IMR-90 (cell line): ENCODE measurements around the gene SLC26A2. TPM values are rescaled to one million over a fixed set of nuclear protein-coding genes. Genes with fewer than 3 reads are reported as not detected.

Source experiments
- ATAC-seq: fragments of 200-7000 bp; cut with Tn5 transposase; 2 replicates; pipeline ENCODE4 v1.9.1; 2020; ENCODE audit warnings: low read depth, mild to moderate bottlenecking, moderate library complexity
- BruUV-seq: library from RNA; stranded (reverse); fragments of 400-500 nt; replicated peaks from 2 replicates; lab custom pipeline; 2021; lab: Mats Ljungman, UMichigan
- CTCF ChIA-PET: fragments of 300-600 bp; formaldehyde crosslinking; extraction: SDS; loops from one replicate; lab custom pipeline; 2021; ENCODE audit warnings: antibody characterized with exemption; lab: Yijun Ruan, JAX
- POLR2A ChIA-PET: fragments of 300-600 bp; sonication (Branson Sonifier 250); formaldehyde crosslinking; loops from one replicate; lab custom pipeline; 2022; ENCODE audit warnings: antibody characterized with exemption; ENCODE audit not compliant: unreplicated experiment; lab: Charles Lee
- DNase-seq: peaks from one replicate; pipeline ENCODE4 v3.0.0; 2013
- H2AFZ ChIP-seq: replicated peaks from 2 replicates; pipeline ENCODE3; 2013; ENCODE audit warnings: low read length, mild to moderate bottlenecking; ENCODE audit not compliant: poor library complexity
- H2AK5ac ChIP-seq: 2 replicates; pipeline ENCODE4 v1.6.1; 2013; ENCODE audit warnings: low read depth, low read length, inconsistent platforms
- H2AK9ac ChIP-seq: replicated peaks from 2 replicates; pipeline ENCODE3; 2013; ENCODE audit warnings: mild to moderate bottlenecking, low read depth, low read length, moderate library complexity; ENCODE audit not compliant: poor library complexity
- H2BK120ac ChIP-seq: 2 replicates; pipeline ENCODE4 v1.6.1; 2013; ENCODE audit warnings: low read depth, low read length, inconsistent platforms
- H2BK15ac ChIP-seq: 3 replicates; pipeline ENCODE4 v1.6.1; 2013; ENCODE audit warnings: low read depth, low read length, inconsistent platforms
- H2BK20ac ChIP-seq: 2 replicates; pipeline ENCODE4 v1.6.1; 2013; ENCODE audit warnings: low read depth, mild to moderate bottlenecking, inconsistent platforms, low read length, moderate library complexity
- H2BK5ac ChIP-seq: 2 replicates; pipeline ENCODE4 v1.6.1; 2013; ENCODE audit warnings: mild to moderate bottlenecking, low read depth, low read length, inconsistent platforms; ENCODE audit not compliant: poor library complexity, severe bottlenecking
- H3K14ac ChIP-seq: replicated peaks from 2 replicates; pipeline ENCODE4 v1.6.1; 2013; ENCODE audit warnings: low read depth, low read length, inconsistent platforms
- H3K18ac ChIP-seq: 2 replicates; pipeline ENCODE4 v1.6.1; 2013; ENCODE audit warnings: low read depth, low read length, control low read depth
- H3K23ac ChIP-seq: 2 replicates; pipeline ENCODE4 v1.6.1; 2013; ENCODE audit warnings: low read depth, low read length, inconsistent platforms
- H3K27ac ChIP-seq: 2 replicates; pipeline ENCODE4 v1.5.1; 2013; ENCODE audit warnings: mild to moderate bottlenecking, control low read depth, low read length; ENCODE audit not compliant: insufficient read depth
- H3K27me3 ChIP-seq: 2 replicates; pipeline ENCODE4 v1.6.1; 2013; ENCODE audit warnings: low read length; ENCODE audit not compliant: control insufficient read depth, insufficient read depth
- H3K36me3 ChIP-seq: 2 replicates; pipeline ENCODE4 v1.6.1; 2013; ENCODE audit warnings: low read length, mixed read lengths; ENCODE audit not compliant: control insufficient read depth, insufficient read depth
- H3K4ac ChIP-seq: 2 replicates; pipeline ENCODE4 v1.6.1; 2013; ENCODE audit warnings: low read depth, low read length, inconsistent platforms
- H3K4me1 ChIP-seq: 2 replicates; pipeline ENCODE4 v1.6.1; 2013; ENCODE audit warnings: low read length, mixed read lengths; ENCODE audit not compliant: control insufficient read depth, insufficient read depth
- H3K4me2 ChIP-seq: 2 replicates; pipeline ENCODE4 v1.6.1; 2013; ENCODE audit warnings: low read depth, mild to moderate bottlenecking, control low read depth, low read length, moderate library complexity
- H3K4me3 ChIP-seq: 2 replicates; pipeline ENCODE4 v1.5.1; 2013; ENCODE audit warnings: low read depth, mild to moderate bottlenecking, control low read depth, low read length, moderate library complexity; ENCODE audit not compliant: insufficient read depth
- H3K56ac ChIP-seq: 2 replicates; pipeline ENCODE4 v1.6.1; 2013; ENCODE audit warnings: low read length, inconsistent platforms; ENCODE audit not compliant: insufficient read depth; ENCODE audit errors: extremely low read depth
- H3K79me1 ChIP-seq, 2 experiments: 2 replicates each; pipeline ENCODE4 v1.6.1; 2013; ENCODE audit warnings: low read length in 2 of 2, inconsistent platforms in 1 of 2, low read depth in 1 of 2
- H3K9ac ChIP-seq: 2 replicates; pipeline ENCODE4 v1.6.1; 2013; ENCODE audit warnings: low read depth, low read length, control low read depth
- H3K9me1 ChIP-seq: 2 replicates; pipeline ENCODE4 v1.6.1; 2013; ENCODE audit warnings: low read length, inconsistent platforms; ENCODE audit not compliant: insufficient read depth
- H3K9me3 ChIP-seq: 2 replicates; pipeline ENCODE4 v1.6.1; 2013; ENCODE audit warnings: low read length; ENCODE audit not compliant: control insufficient read depth, insufficient read depth
- H4K20me1 ChIP-seq: 2 replicates; pipeline ENCODE4 v1.6.1; 2013; ENCODE audit warnings: low read length, inconsistent platforms; ENCODE audit not compliant: insufficient read depth
- H4K5ac ChIP-seq: 2 replicates; pipeline ENCODE4 v1.6.1; 2013; ENCODE audit warnings: mild to moderate bottlenecking, low read depth, low read length, control low read depth
- H4K8ac ChIP-seq, 2 experiments: 2 replicates each; pipeline ENCODE4 v1.6.1; 2013; ENCODE audit warnings: low read depth in 2 of 2, low read length in 2 of 2, control low read depth in 1 of 2, inconsistent platforms in 1 of 2
- H4K91ac ChIP-seq: 2 replicates; pipeline ENCODE4 v1.6.1; 2013; ENCODE audit warnings: low read depth, low read length, inconsistent platforms; ENCODE audit not compliant: insufficient read depth
- BHLHE40 ChIP-seq: fragments of 150-350 bp; IDR thresholded peaks from 2 replicates; pipeline ENCODE4 v1.6.1; 2016; ENCODE audit warnings: mild to moderate bottlenecking, low read depth, low read length
- CHD1 ChIP-seq: IDR thresholded peaks from 2 replicates; pipeline ENCODE4 v1.6.1; 2012; ENCODE audit warnings: low read depth, low read length, improper control_type of control experiment
- CTCF ChIP-seq: conservative IDR thresholded peaks from 2 replicates; pipeline ENCODE4 v1.5.1; 2012; ENCODE audit warnings: mild to moderate bottlenecking, low read depth, low read length, improper control_type of control experiment
- ELK1 ChIP-seq: fragments of 150-350 bp; IDR thresholded peaks from 2 replicates; pipeline ENCODE4 v1.6.1; 2016; ENCODE audit warnings: low read depth, mild to moderate bottlenecking, low read length, moderate library complexity, borderline replicate concordance
- MAFK ChIP-seq: IDR thresholded peaks from 2 replicates; pipeline ENCODE4 v1.6.1; 2012; ENCODE audit warnings: low read depth, low read length, improper control_type of control experiment
- POLR2A ChIP-seq: IDR thresholded peaks from 2 replicates; pipeline ENCODE4 v1.6.1; 2012; ENCODE audit warnings: mild to moderate bottlenecking, low read depth, low read length
- RAD21 ChIP-seq: IDR thresholded peaks from 2 replicates; pipeline ENCODE4 v1.6.1; 2012; ENCODE audit warnings: low read length, improper control_type of control experiment
- RCOR1 ChIP-seq: IDR thresholded peaks from 2 replicates; pipeline ENCODE4 v1.6.1; 2012; ENCODE audit warnings: mild to moderate bottlenecking, low read length, improper control_type of control experiment; ENCODE audit not compliant: insufficient replicate concordance
- RFX5 ChIP-seq: IDR thresholded peaks from 2 replicates; pipeline ENCODE4 v1.8.0; 2012; ENCODE audit warnings: low read depth, mild to moderate bottlenecking, low read length, moderate library complexity
- WGBS, 2 experiments: methylation state at CpG; one replicate each; pipeline versions ENCODE4 v1.1.5 to v1.1.7; 2013; ENCODE audit warnings: missing lambda C conversion rate in 2 of 2; ENCODE audit not compliant: insufficient read length in 1 of 2; ENCODE audit errors: extremely low coverage in 2 of 2; 5-methylcytosine and 5-hydroxymethylcytosine counted together
- dilution Hi-C: fragments of 300-500 bp; cut with HindIII; formaldehyde crosslinking; loops from one replicate; pipeline ENCODE4 v1.14.3; 2018; ENCODE audit warnings: low sequenced_read_pairs; ENCODE audit not compliant: unreplicated experiment
- in situ Hi-C: fragments of 300-500 bp; cut with MboI; formaldehyde crosslinking; loops from 3 replicates; pipeline ENCODE4 v1.14.3; 2019; ENCODE audit warnings: low sequenced_read_pairs, inconsistent platforms, mixed read lengths
- intact Hi-C: fragments of 100-400 bp; cut with micrococcal nuclease; formaldehyde crosslinking; loops from 2 replicates; pipeline ENCODE4 v1.10.0; 2022
- polyA plus RNA-seq, 3 experiments: library from polyadenylated mRNA; depleted of rRNA; stranded (reverse); fragments of >200 nt; gene quantifications; 2 replicates each; pipeline ENCODE4 v1.2.3, GENCODE V29; 2012; ENCODE audit warnings: low replicate concordance in 1 of 3
- total RNA-seq: library from RNA; depleted of rRNA; stranded (reverse); fragments of >200 nt; gene quantifications from 2 replicates; pipeline ENCODE4 v1.2.3, GENCODE V29; 2012

Gene SLC26A2
- total and polyA plus RNA-seq, 2 of the 4 experiments (the other 2 are of a cell fraction), result 2.2 to 9.9 TPM

- H3K27me3 ChIP-seq, result peaks cover 13% of the 10 kb centered on the region
- TF ChIP-seq RFX5, result no peak
- TF ChIP-seq RCOR1, result no peak
- no peak for TF ChIP-seq BHLHE40
- TF ChIP-seq POLR2A, result no peak
- no peak for TF ChIP-seq RAD21
- no peak for TF ChIP-seq MAFK
- no peak for TF ChIP-seq ELK1
- no peak for TF ChIP-seq CHD1
- TF ChIP-seq CTCF, result no peak
- no peak overlapping the region for H2AK5ac ChIP-seq
- dilution Hi-C loops (no loop called here), in situ Hi-C loops (no loop called here), intact Hi-C loops (no loop called here)
- no peak overlapping the region for H3K4me3 ChIP-seq
- H3K9ac ChIP-seq, result no peak overlapping the region
- no peak overlapping the region for H3K4me2 ChIP-seq
- H4K91ac ChIP-seq, result no peak overlapping the region
- no peaks in the 10 kb centered on the region for H3K9me3 ChIP-seq
- H4K8ac ChIP-seq, result no peak overlapping the region
- 97% methylated on average over 4 of the region's 14 CpGs; no CpG with 5 or more reads in 1 of the 2 experiments for WGBS, 2 experiments
- H2BK15ac ChIP-seq, result no peak overlapping the region
- no TSS peak for BruUV-seq
- H3K4me1 ChIP-seq, result peaks cover 2% of the 10 kb centered on the region
- ChIA-PET CTCF (interaction anchor here (1.2 kb wide), 1 partner anchor 30 kb away, joined by 4 read pairs; no protein-coding TSS in a partner anchor), POLR2A (no interaction called here)
- no peak overlapping the region for H2BK5ac ChIP-seq
- no peak overlapping the region for H3K14ac ChIP-seq
- no peak overlapping the region for H2AK9ac ChIP-seq
- no peak overlapping the region for H2AFZ ChIP-seq
- no peak overlapping the region for H3K18ac ChIP-seq
- no peak overlapping the region for H3K23ac ChIP-seq
- H3K79me1 ChIP-seq, result no peaks in the 10 kb centered on the region
- H3K4ac ChIP-seq, result no peak overlapping the region
- H4K20me1 ChIP-seq, result no peaks in the 10 kb centered on the region
- no peak overlapping the region for H3K56ac ChIP-seq
- ATAC-seq, result no peak
- no peak overlapping the region for H3K27ac ChIP-seq
- H3K9me1 ChIP-seq, result peaks cover 2% of the 10 kb centered on the region
- no peaks in the 10 kb centered on the region for H3K36me3 ChIP-seq
- no peak overlapping the region for H4K5ac ChIP-seq
- H2BK20ac ChIP-seq, result no peak overlapping the region
- DNase-seq, result no peak
- H2BK120ac ChIP-seq, result no peak overlapping the region
Measured at GRCh38 chr5:149931992-149932436, 28.5 kb upstream of the SLC26A2 start.
